Transverse colon (tissue), 4 donors: ENCODE measurements around the gene PPM1N.

Source experiments
- POLR2A ChIP-seq: fragments of 450-650 bp; IDR thresholded peaks from one replicate; pipeline ENCODE4 v1.6.1; 2016; ENCODE audit warnings: antibody characterized with exemption, mild to moderate bottlenecking, moderate library complexity
- POLR2AphosphoS5 ChIP-seq, 3 donors: sonication (generic); formaldehyde crosslinking; IDR thresholded peaks; one replicate each; pipeline ENCODE4 v1.6.1; 2016; ENCODE audit warnings: antibody characterized with exemption in 3 of 3
- TF ChIP-seq, protein P1 (sequence below), 5 experiments: fragments of 200-600 bp in 3 of 5; fragments of 450-650 bp in 2 of 5; sonication (generic) in 3 of 5; IDR thresholded peaks; 1 replicate in 2 of 5; 2 replicates in 3 of 5; pipeline ENCODE4 v1.5.1; 2016 to 2017; ENCODE audit warnings: antibody characterized with exemption in 5 of 5, inconsistent platforms in 3 of 5, mild to moderate bottlenecking in 2 of 5, moderate library complexity in 1 of 5

DNA sequence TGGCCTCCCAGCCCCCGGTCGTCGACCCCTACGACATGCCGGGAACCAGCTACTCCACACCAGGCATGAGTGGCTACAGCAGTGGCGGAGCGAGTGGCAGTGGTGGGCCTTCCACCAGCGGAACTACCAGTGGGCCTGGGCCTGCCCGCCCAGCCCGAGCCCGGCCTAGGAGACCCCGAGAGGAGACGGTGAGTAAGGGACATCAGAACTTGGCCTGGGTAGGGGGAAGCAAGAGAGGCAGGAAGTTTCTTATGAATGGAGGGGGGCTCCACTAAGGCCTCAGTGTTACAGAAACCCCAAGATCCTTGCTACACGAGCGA lies 27.5 kb upstream of the PPM1N start:
- TF ChIP-seq, protein P1, sequence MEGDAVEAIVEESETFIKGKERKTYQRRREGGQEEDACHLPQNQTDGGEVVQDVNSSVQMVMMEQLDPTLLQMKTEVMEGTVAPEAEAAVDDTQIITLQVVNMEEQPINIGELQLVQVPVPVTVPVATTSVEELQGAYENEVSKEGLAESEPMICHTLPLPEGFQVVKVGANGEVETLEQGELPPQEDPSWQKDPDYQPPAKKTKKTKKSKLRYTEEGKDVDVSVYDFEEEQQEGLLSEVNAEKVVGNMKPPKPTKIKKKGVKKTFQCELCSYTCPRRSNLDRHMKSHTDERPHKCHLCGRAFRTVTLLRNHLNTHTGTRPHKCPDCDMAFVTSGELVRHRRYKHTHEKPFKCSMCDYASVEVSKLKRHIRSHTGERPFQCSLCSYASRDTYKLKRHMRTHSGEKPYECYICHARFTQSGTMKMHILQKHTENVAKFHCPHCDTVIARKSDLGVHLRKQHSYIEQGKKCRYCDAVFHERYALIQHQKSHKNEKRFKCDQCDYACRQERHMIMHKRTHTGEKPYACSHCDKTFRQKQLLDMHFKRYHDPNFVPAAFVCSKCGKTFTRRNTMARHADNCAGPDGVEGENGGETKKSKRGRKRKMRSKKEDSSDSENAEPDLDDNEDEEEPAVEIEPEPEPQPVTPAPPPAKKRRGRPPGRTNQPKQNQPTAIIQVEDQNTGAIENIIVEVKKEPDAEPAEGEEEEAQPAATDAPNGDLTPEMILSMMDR (IDR thresholded peaks at IDR 0.05), result no peak
- TF ChIP-seq POLR2AphosphoS5 (IDR thresholded peaks at IDR 0.05) (no peak), POLR2A (no peak)
